Uterus (tissue), 2 donors: ENCODE results near the gene CLEC2B.

Experiments
- POLR2A ChIP-seq, 2 donors: fragments of 450-650 bp; IDR thresholded peaks; one replicate each; pipeline ENCODE4 v1.6.1; 2016; ENCODE audit warnings: antibody characterized with exemption in 2 of 2, mild to moderate bottlenecking in 1 of 2, moderate library complexity in 1 of 2
- TF ChIP-seq, protein P1 (sequence below), 4 experiments: fragments of 200-600 bp in 2 of 4; fragments of 450-650 bp in 2 of 4; sonication (generic) in 2 of 4; IDR thresholded peaks; one replicate each; pipeline ENCODE4 v1.5.1; 2016 to 2019; ENCODE audit warnings: antibody characterized with exemption in 4 of 4, mild to moderate bottlenecking in 2 of 4, moderate library complexity in 1 of 4

DNA sequence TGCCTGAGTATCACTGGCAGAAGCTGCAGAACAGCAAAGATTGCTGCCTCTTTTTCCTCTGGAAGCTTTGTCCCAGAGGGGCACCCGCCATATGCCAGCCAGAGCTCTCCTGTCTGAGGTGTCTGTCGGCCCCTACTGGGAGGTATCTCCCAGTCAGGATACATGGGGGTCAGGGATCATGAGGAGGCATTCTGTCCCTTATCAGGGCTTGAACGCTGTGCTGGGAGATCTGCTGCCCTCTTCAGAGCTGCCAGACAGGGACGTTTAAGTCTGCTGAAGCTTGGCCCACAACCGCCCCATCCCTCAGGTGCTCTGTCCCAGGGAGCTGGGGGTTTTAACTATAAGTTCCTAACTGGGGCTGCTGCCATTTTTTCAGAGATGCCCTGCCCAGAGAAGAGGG lies 20.3 kb downstream of the CLEC2B start:
- TF ChIP-seq, protein P1, sequence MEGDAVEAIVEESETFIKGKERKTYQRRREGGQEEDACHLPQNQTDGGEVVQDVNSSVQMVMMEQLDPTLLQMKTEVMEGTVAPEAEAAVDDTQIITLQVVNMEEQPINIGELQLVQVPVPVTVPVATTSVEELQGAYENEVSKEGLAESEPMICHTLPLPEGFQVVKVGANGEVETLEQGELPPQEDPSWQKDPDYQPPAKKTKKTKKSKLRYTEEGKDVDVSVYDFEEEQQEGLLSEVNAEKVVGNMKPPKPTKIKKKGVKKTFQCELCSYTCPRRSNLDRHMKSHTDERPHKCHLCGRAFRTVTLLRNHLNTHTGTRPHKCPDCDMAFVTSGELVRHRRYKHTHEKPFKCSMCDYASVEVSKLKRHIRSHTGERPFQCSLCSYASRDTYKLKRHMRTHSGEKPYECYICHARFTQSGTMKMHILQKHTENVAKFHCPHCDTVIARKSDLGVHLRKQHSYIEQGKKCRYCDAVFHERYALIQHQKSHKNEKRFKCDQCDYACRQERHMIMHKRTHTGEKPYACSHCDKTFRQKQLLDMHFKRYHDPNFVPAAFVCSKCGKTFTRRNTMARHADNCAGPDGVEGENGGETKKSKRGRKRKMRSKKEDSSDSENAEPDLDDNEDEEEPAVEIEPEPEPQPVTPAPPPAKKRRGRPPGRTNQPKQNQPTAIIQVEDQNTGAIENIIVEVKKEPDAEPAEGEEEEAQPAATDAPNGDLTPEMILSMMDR (IDR thresholded peaks at IDR 0.05), result no peak
- no peak for TF ChIP-seq POLR2A (IDR thresholded peaks at IDR 0.05)
